Ishikawa (cell line): Measurements from ENCODE around the gene ESPN.
A peak's percentile ranks its signal among the peaks of the same experiment; 100 is the strongest.

Experiments
- CEBPB ChIP-seq: IDR thresholded peaks from 2 replicates; pipeline ENCODE4 v1.6.1; 2012
- CREB1 ChIP-seq: IDR thresholded peaks from 2 replicates; pipeline ENCODE4 v1.6.1; 2012; ENCODE audit warnings: low read depth
- EGR1 ChIP-seq: IDR thresholded peaks from 2 replicates; pipeline ENCODE4 v1.6.1; 2012
- EP300 ChIP-seq: IDR thresholded peaks from 2 replicates; pipeline ENCODE4 v1.6.1; 2012; ENCODE audit warnings: borderline replicate concordance
- FOXM1 ChIP-seq: IDR thresholded peaks from 2 replicates; pipeline ENCODE4 v1.6.1; 2012; ENCODE audit warnings: low read depth, borderline replicate concordance
- MAX ChIP-seq: IDR thresholded peaks from 2 replicates; pipeline ENCODE4 v1.6.1; 2012
- NFIC ChIP-seq: IDR thresholded peaks from 2 replicates; pipeline ENCODE4 v1.6.1; 2012
- RAD21 ChIP-seq: IDR thresholded peaks from 2 replicates; pipeline ENCODE4 v1.6.1; 2012; ENCODE audit warnings: low read depth
- REST ChIP-seq: IDR thresholded peaks from 2 replicates; pipeline ENCODE4 v1.6.1; 2012; ENCODE audit warnings: low read depth, mild to moderate bottlenecking
- TAF1 ChIP-seq: IDR thresholded peaks from 2 replicates; pipeline ENCODE4 v1.6.1; 2012; ENCODE audit warnings: low read depth, mild to moderate bottlenecking
- TCF12 ChIP-seq: IDR thresholded peaks from 2 replicates; pipeline ENCODE4 v1.6.1; 2012; ENCODE audit warnings: low read depth
- TEAD4 ChIP-seq: IDR thresholded peaks from 2 replicates; pipeline ENCODE4 v1.6.1; 2012
- YY1 ChIP-seq: IDR thresholded peaks from 2 replicates; pipeline ENCODE4 v1.6.1; 2012; ENCODE audit warnings: low read depth
- ZBTB7A ChIP-seq: IDR thresholded peaks from 2 replicates; pipeline ENCODE4 v1.6.1; 2012; ENCODE audit warnings: low read depth
- TF ChIP-seq, protein P1 (sequence below): IDR thresholded peaks from 2 replicates; pipeline ENCODE4 v1.6.1; 2012

Gene ESPN

GRCh38 chr1:6471086-6471969, 46.8 kb downstream of the ESPN start:
- TF ChIP-seq MAX (0 out of 2 replicates have a peak, but pooled peaks have one; percentile 11), YY1 (peak; percentile 77), RAD21 (no peak), TCF12 (no peak), EGR1 (no peak)

- no peak for TF ChIP-seq TCF12
- no peak for TF ChIP-seq CREB1
- TF ChIP-seq ZBTB7A, result no peak
- TF ChIP-seq TAF1, result no peak
- no peak for TF ChIP-seq RAD21
- TF ChIP-seq EGR1, result no peak
- TF ChIP-seq REST, result no peak
- no peak for TF ChIP-seq TEAD4
- no peak for TF ChIP-seq CEBPB
- no peak for TF ChIP-seq NFIC
- TF ChIP-seq FOXM1, result no peak
- no peak for TF ChIP-seq MAX
- TF ChIP-seq EP300, result no peak
- no peak for TF ChIP-seq YY1
- TF ChIP-seq, protein P1, sequence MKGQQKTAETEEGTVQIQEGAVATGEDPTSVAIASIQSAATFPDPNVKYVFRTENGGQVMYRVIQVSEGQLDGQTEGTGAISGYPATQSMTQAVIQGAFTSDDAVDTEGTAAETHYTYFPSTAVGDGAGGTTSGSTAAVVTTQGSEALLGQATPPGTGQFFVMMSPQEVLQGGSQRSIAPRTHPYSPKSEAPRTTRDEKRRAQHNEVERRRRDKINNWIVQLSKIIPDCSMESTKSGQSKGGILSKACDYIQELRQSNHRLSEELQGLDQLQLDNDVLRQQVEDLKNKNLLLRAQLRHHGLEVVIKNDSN, result no peak
Measured at GRCh38 chr1:6471970-6472368, 47.4 kb downstream of the ESPN start.

DNA sequence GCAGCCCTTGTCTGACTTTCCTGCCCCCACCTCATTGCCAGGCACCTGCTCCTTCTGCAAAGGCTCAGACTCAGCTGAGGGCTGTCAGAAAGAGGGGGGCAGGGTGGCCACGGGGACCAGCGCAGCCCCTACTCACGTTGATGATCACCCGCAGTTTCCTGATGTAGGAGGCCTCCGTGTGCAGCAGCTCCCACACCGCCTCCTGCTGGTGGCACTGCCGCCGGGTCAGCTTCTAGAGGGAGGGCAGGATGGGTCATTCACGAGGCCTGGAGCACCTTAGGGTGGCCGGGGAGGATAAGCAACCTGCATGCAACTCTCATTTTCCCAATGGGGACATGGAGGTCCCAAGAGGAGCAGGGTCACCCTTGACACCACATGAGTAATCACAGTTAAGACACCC, 47.8 kb downstream of the ESPN start:
- TF ChIP-seq TAF1 (no peak), FOXM1 (no peak), YY1 (no peak), RAD21 (no peak), TEAD4 (no peak), EGR1 (no peak), ZBTB7A (no peak), CREB1 (no peak), CEBPB (no peak), EP300 (no peak), MAX (no peak), TCF12 (no peak; the same call in 1 of the 2 replicates)
- TF ChIP-seq, protein P1, result no peak

DNA sequence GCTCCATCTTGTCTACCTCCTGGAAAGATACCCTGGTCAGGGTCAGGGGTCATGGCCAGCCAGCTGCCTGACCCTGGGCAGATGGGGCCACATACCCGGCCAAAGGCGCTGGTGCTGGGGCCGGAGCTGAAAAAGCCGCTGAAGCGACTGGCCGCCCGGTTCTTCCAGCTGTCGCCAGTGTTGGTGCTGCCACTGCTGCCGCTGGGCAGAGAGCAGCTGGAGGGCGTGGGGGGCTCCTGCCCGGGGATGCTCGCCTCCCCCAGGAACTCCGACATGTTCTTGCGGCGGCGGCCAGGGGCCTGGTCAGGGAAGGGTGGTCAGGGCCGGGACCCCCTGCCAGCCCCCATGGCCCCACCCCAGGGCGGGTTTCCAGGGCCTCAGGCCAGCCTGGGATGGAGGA, 48.6 kb downstream of the ESPN start:
- TF ChIP-seq NFIC (no peak), EP300 (no peak), RAD21 (no peak), REST (no peak), TAF1 (no peak), MAX (no peak), CEBPB (no peak), TEAD4 (no peak), YY1 (no peak), FOXM1 (no peak), EGR1 (no peak), ZBTB7A (no peak), CREB1 (no peak), TCF12 (no peak)
- TF ChIP-seq, protein P1, result no peak
